ENCODE results near the gene ARHGAP35.
"Not testable (repeated sequence)": the region's sequence is repeated elsewhere in the genome, so short reads cannot be mapped to it uniquely, and the experiment has no call there.

The ARHGAP35 gene

DNA sequence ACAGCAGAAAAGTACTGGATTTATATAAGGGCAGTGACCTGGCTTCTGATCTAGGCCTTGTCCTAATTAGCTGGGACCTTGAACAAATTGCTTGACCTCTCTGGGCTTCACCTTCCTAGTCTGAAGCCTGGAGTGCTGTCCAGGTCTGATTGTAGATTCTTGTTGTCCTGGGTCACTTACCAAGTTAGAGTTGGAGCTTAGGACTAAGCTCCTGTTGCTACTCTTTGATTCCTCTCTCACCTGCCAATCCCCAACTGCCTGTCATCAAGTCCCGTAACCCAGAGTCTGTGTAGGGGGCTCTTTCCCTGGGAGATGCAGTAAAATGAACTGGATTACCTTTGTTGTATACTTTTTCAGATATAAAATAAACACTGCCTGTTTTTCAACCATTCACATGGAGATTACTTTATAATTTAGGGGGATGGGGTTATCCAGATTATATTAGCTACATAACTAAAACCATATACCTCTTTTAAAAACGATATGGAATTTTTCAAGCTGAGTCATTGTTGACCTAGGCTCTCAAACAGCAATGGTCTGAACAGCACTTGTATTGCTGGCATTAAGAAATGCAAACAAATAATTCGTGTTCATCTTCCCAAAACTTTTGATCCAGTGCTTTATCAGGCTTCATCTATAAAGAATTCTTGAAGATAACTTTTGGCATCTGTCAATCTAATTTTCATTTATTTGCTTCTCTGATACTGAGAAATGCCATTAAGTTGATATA is 5.8 kb downstream of the ARHGAP35 start:
- DNase-seq (ENCODE audit: extremely low spot score, insufficient read length, low read depth), result no peak
- FAIRE-seq, result no peak

DNA sequence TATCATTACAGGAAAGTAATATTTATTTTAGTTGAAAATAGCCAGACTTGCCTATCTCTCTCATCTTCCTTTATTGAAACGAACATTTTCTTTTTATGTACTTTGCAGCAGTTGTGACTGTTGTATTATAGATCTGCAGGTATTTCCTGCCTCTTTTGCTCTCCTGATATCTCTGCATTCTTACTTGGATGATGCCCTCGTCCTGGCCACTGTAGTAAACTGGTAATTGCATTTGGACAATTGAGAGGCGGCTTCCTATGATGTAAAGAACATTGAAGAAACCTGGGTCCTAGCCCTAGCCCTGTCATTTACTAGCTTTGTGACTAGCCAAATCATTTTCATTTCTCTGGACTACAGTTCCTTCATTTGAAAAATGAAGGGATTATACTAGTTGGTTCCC is 6.4 kb downstream of the ARHGAP35 start:
- no peak for FAIRE-seq
- no peak for DNase-seq (ENCODE audit: extremely low spot score, insufficient read length, low read depth)

- FAIRE-seq, result no peak
- no peak for DNase-seq (ENCODE audit: extremely low spot score, insufficient read length, low read depth)
Measured at GRCh38 chr19:46868025-46868802, 7.4 kb downstream of the ARHGAP35 start.

DNA sequence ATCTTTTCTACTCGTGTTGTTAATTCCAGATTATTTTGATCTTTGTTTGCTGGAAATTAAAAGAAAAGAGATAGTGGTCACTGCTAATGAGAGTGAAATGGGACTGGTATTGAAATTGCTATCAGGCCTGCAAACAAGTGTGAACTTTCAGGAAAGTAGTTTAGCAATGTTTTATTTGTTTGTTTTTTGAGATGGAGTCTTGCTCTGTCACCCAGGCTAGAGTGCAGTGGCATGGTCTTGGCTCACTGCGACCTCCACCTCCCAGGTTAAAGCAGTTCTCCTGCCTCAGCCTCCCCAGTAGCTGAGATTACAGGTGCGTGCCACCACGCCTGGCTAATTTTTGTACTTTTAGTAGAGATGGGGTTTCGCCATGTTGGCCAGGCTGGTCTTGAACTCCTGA is 10.4 kb downstream of the ARHGAP35 start:
- not testable (repeated sequence) for DNase-seq (ENCODE audit: extremely low spot score, insufficient read length, low read depth); FAIRE-seq

DNA sequence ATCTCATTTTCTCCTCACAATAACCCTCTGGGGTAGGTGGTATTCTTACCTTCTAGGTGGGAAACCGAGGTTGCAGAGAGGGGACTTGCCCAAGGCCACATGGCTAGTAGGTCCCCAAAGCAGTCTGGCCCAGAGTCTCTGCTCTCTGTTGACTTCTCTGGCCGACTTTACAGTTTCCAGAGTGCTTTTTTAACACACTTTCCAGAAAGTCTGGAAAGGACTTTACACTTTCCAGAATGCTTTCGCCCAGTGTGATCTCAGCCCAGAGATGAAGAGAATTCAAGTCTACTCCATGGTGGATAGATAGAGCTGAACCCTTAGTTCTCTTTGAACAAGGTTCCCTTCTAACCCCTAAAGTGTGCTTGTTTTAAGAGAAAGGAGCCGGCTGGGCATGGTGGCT is 12.2 kb downstream of the ARHGAP35 start:
- no peak for FAIRE-seq
- DNase-seq (ENCODE audit: extremely low spot score, insufficient read length, low read depth), result no peak

DNA sequence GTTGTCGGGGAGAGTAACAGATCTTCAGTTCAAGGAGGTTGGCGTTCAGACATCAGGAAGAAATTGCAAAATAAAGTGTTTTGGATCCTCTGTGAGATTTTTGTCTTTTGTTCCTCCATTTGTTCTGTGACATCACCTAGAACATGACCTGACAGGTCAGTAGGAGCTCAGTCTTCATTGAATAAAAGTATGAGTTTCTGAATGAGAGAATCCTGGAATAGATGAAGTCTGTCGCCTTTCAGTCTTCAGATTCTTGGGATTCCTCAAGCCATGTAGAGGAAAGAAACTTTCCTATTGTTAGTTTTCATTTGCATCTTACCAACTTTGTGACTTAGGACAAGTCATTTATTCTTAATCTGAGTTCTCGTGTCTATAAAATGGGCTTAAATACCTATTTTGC is 14.4 kb downstream of the ARHGAP35 start:
- DNase-seq (ENCODE audit: extremely low spot score, insufficient read length, low read depth), result no peak
- FAIRE-seq, result no peak

- FAIRE-seq, result no peak
- no peak for DNase-seq (ENCODE audit: extremely low spot score, insufficient read length, low read depth)
Measured at GRCh38 chr19:46875657-46876056, 14.9 kb downstream of the ARHGAP35 start.

- DNase-seq (ENCODE audit: extremely low spot score, insufficient read length, low read depth) (no peak), FAIRE-seq (no peak)
Measured at GRCh38 chr19:46878613-46879375, 18.0 kb downstream of the ARHGAP35 start.

DNA sequence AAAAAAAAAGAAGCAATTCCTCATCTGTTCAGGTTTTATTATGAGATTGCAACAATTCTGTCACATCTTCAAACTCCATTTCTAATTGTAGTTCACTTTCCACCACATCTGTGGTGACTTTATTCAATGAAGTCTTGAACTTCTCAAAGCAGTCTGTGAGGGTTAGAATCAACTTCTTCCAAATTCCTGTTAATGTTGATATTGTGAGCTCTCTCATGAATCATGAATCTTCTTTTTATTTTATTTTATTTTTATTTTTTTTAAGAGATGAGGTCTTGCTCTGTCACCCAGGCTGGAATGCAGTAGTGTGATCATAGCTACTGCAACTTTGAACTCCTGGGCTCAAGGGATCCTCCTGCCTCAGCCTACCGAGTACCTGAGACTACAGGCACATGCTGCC is 19.6 kb downstream of the ARHGAP35 start:
- no peak for FAIRE-seq

DNA sequence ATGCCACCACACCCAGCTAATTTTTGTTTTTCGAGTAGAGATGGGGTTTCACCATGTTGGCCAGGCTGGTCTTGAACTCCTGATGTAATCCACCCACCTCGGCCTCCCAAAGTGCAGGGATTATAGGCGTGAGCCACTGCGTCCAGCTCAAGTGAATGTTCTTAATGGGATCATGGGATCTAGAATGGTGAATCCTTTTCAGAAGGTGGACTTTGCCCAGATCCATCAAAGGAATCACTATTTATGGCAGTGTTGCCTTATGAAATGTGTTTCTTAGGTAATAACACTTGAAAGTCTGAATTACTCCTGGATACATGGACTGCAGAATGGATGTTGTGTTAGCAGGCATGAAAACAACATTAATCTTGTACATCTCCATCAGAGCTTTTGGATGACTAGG is 20.3 kb downstream of the ARHGAP35 start:
- DNase-seq (ENCODE audit: extremely low spot score, insufficient read length, low read depth), result no peak
- no peak for FAIRE-seq

More for the DNA sequence above, 19.6 kb downstream of the ARHGAP35 start:
- DNase-seq (ENCODE audit: extremely low spot score, insufficient read length, low read depth), result no peak

DNA sequence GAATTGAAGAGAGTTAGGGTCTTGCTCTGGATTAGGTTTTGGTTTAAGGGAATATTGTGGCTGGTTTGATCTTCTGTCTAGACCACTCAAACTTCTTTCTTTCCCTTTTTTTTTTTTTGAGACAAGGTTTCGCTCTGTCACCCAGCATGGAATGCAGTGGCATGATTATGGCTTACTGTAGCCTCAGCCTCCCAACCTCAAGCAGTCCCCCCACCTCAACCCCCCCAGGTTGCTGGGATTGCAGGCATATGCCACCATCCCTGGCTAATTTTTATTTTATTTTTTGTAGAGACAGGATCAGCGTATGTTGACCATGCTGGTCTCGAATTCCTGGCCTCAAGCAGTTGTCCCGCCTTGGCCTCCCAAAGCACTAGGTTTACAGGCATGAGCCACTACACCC is 21.2 kb downstream of the ARHGAP35 start:
- DNase-seq (ENCODE audit: extremely low spot score, insufficient read length, low read depth), result no peak
- no peak for FAIRE-seq

DNA sequence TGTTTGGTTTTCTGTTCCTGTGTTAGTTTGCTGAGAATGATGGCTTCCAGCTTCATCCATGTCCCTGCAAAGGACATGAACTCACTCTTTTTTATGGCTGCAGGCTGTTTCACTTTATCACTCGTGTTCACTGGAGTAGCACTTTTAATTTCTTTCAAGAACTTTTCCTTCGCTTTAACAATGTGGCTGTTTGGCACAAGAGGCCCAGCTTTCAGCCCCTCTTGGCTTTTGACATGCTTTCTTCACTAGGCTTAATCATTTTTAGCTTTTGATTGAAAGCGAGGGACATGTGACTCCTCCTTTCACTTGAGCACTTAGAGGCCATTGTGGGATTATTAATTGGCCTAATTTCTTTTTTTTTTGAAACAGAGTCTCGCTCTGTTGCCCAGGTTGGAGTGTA is 22.0 kb downstream of the ARHGAP35 start:
- FAIRE-seq; DNase-seq (ENCODE audit: extremely low spot score, insufficient read length, low read depth): not testable (repeated sequence)

DNA sequence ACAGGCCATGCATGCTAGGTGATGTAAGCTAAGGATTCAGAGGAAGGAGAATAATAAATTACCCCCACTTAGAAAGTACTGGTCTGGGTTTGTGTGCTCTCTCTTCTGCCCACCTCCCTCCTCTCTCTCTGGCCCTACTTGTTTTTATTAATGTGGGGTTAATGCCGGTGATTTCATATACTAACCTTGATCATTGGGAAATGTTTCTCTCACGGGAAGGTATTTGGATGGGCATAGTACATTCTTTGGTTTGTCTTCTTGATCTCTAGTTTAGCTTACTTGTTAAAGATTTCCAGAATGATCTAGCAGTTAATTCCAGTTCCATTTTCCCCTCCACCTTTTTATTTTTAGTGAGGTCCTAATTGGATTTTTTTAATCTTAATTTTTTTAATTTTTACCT is 24.6 kb downstream of the ARHGAP35 start:
- DNase-seq (ENCODE audit: extremely low spot score, insufficient read length, low read depth) (no peak), FAIRE-seq (no peak)

- FAIRE-seq (peak; percentile 73), DNase-seq (ENCODE audit: extremely low spot score, insufficient read length, low read depth) (no peak)
Measured at GRCh38 chr19:46886546-46887239, 25.9 kb downstream of the ARHGAP35 start.

- no peak for FAIRE-seq
- no peak for DNase-seq (ENCODE audit: extremely low spot score, insufficient read length, low read depth)
Measured at GRCh38 chr19:46887240-46887782, 26.5 kb downstream of the ARHGAP35 start.

DNA sequence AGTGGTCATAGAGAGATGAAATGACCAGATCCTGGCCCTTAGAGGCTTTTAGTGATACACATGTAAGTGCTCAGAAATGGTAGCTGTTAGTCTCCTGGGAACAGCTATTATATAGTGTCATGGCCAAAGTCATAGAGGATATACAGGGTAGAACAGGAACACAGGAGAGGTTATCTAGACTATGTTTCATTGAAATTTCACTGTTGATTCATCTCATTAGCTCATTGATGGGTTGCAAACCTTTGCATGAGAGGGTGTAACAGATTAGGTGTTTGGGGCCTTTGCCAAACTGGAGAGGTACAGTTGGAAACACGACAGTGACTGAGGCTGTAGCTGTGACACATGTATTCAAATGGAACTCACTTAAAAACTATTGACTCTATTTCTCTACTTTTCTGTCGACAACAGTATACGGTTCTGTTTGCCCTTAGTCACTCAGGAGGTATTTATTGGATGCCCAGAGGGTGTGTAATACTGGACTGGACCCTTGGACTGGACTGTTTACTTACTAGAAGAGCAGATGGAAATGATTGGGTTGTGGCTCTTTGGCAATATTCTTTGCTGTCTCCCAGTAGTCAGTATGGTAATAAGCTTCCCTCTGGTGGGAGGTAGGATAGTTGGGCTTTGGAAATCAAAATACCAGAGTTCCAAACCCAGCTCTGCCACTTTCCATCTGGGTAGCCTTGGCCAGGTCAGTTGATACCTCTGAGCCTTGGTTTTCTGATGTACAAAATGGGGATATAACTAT is 29.8 kb downstream of the ARHGAP35 start:
- FAIRE-seq (no peak), DNase-seq (ENCODE audit: extremely low spot score, insufficient read length, low read depth) (no peak)

DNA sequence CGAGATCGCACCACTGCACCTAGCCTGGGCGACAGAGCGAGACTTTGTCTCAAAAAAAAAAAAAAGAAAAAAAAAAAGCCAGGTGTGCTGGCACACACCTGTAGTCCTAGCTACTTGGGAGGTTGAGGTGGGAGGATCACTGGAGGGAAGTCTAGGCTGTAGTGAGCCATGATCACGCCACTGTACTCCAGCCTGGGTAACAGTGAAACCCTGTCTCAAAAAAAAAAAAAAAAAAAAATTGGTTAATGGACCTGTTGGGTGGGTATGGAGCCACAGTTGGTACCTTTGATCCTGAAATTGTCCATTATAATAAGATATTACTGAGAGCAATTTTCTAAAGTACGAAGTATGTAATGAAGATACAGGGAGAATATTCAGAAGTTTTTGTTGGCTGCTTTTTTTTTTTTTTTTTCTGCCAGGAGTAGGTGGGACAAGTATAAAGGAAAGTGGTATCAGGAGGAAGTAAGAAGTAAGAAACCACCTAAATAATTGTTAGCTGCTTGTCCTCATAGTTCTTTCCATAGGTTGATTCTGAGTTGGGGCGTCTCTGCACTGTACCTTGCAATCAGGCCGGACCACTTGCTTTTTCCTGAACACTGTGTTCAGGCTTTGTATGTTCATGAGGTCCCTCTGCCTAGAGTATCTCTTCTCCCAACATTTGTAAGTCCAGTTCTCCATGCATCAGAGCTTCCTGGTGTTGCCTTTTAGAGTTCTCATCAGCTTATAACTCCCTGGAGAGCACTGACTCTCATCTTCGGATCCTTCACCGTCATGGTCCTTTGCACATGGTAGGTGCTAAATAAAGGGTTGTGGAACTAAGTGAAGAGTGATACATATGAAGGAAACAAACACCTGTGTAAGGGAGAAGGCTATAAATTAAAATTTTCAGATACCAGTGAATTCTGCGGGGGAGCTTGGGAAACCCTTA is 31.7 kb downstream of the ARHGAP35 start:
- no peak for DNase-seq (ENCODE audit: extremely low spot score, insufficient read length, low read depth)
- peak; percentile 68 for FAIRE-seq

GRCh38 chr19:46896076-46896794 is 35.4 kb downstream of the ARHGAP35 start:
- FAIRE-seq, result no peak
- no peak for DNase-seq (ENCODE audit: extremely low spot score, insufficient read length, low read depth)
